GM12891 (cell line): ENCODE results near the gene NOL12.

ENCODE experiments used
- POLR2A ChIP-seq: IDR thresholded peaks from 2 replicates; pipeline ENCODE4 v1.6.1; 2011; ENCODE audit warnings: low read depth, low read length, control low read depth
- POLR2AphosphoS5 ChIP-seq: IDR thresholded peaks from 2 replicates; pipeline ENCODE4 v1.6.1; 2011; ENCODE audit warnings: low read depth, low read length, control low read depth

DNA sequence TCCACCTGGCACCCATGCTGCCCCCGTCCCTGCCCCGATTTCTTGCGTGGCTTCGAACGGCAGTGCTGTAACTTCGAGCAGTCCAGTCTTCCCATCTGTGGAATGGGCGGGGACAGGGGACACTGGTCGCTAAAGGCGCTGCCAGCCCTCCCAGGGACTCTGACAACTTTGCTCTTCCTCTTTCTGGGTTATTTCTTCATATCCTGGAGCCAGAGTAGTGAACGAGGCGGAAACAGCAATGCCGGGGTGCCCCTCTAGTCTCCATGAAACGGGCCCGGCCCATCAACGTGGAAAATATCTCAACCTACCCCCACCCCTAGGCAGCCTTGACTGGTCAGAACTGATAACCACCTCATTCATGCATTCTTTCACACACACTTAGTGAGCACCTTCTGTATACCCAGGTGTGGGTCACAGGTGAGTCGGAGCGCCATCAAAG, 53.5 kb downstream of the NOL12 start:
- TF ChIP-seq POLR2AphosphoS5 (no peak), POLR2A (no peak)
